Natural killer cell (primary cell): ENCODE data around the gene NIP7. TPM values are rescaled to one million over a fixed set of nuclear protein-coding genes. Genes with fewer than 3 reads are reported as not detected.

ENCODE experiments used
- ATAC-seq, 3 donors: fragments of 150-1000 bp in 2 of 3; fragments of 200-7000 bp in 1 of 3; cut with Tn5 transposase; 1 replicate in 1 of 3; 2 replicates in 2 of 3; pipeline ENCODE4 v1.10.0; 2021; ENCODE audit warnings: mild to moderate bottlenecking in 2 of 3, moderate library complexity in 2 of 3
- DNase-seq, 2 donors: peaks; one replicate each; pipeline versions ENCODE4 v3.0.0 to v3.0.0-alpha.2; 2013 to 2021; ENCODE audit warnings: mixed read lengths in 1 of 2
- H3K27ac ChIP-seq: one replicate; pipeline ENCODE4 v1.5.1; 2013; ENCODE audit warnings: mild to moderate bottlenecking, low read length
- H3K27me3 ChIP-seq: one replicate; pipeline ENCODE4 v1.6.1; 2013; ENCODE audit warnings: low read length; ENCODE audit not compliant: control insufficient read depth, insufficient read depth
- H3K36me3 ChIP-seq: one replicate; pipeline ENCODE4 v1.6.1; 2013; ENCODE audit warnings: low read length; ENCODE audit not compliant: control insufficient read depth, insufficient read depth
- H3K4me1 ChIP-seq: one replicate; pipeline ENCODE4 v1.6.1; 2013; ENCODE audit warnings: low read length; ENCODE audit not compliant: control insufficient read depth, insufficient read depth
- H3K4me3 ChIP-seq: one replicate; pipeline ENCODE4 v1.5.1; 2013; ENCODE audit warnings: low read length
- H3K9me3 ChIP-seq: one replicate; pipeline ENCODE4 v1.6.1; 2013; ENCODE audit warnings: low read length; ENCODE audit not compliant: control insufficient read depth, insufficient read depth
- H3K27ac Mint-ChIP-seq, 2 donors: one replicate each; pipeline ENCODE4 v1.8.0; 2022; ENCODE audit warnings: mild to moderate bottlenecking in 2 of 2, mixed read lengths in 2 of 2, moderate library complexity in 1 of 2
- H3K27me3 Mint-ChIP-seq, 2 donors: one replicate each; pipeline ENCODE4 v1.8.0; 2022; ENCODE audit warnings: low read depth in 2 of 2, mixed read lengths in 2 of 2
- H3K36me3 Mint-ChIP-seq: one replicate; pipeline ENCODE4 v1.8.0; 2022; ENCODE audit warnings: mixed read lengths
- H3K4me1 Mint-ChIP-seq, 2 donors: one replicate each; pipeline ENCODE4 v1.8.0; 2022; ENCODE audit warnings: mixed read lengths in 2 of 2
- H3K4me3 Mint-ChIP-seq: one replicate; pipeline ENCODE4 v1.8.0; 2022; ENCODE audit warnings: mild to moderate bottlenecking, moderate library complexity, mixed read lengths
- H3K9me3 Mint-ChIP-seq, 2 donors: one replicate each; pipeline ENCODE4 v1.8.0; 2022; ENCODE audit warnings: mixed read lengths in 2 of 2
- CTCF ChIP-seq: fragments of 200-600 bp; IDR thresholded peaks from one replicate; pipeline ENCODE4 v1.8.0; 2022; ENCODE audit warnings: antibody characterized with exemption
- WGBS: methylation state at CpG from one replicate; pipeline ENCODE4 v1.1.7; 2013; ENCODE audit warnings: missing lambda C conversion rate; ENCODE audit not compliant: insufficient coverage; 5-methylcytosine and 5-hydroxymethylcytosine counted together
- intact Hi-C: fragments of 100-400 bp; cut with micrococcal nuclease; formaldehyde crosslinking; loops from one replicate; pipeline ENCODE4 v1.14.2; 2022
- total RNA-seq, 4 donors: library from RNA; stranded (reverse); fragments of 120-200 nt in 1 of 4; gene quantifications; one replicate each; pipeline versions ENCODE4 v1.2.3 to v1.2.4, GENCODE V29; 2013 to 2022

Gene NIP7
- total RNA-seq, 3 donors from 2014 or later (not counting 1 experiment from before 2014, with no cell fraction given), result 33.7 to 41.8 (median 37.7) TPM

DNA sequence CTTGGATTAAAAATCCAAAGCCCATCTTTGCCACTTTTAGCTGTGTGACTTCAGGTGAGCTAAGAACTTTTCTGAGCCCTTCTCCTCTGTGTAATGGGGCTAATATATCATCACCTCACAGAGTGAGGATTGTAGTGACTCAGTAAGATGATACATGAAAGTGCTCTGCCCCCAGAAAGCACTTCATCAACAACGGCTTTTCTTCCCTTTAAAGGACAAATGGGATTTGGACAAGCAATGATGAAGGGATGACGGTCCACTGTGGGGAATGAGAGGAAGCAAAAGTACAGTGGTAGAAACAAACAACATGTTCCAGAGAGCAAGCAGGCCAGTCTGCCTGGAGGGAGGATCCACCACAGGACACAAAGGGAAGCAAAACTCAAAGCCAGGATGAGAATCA, 26.3 kb downstream of the NIP7 start:
- Histone ChIP-seq H3K36me3 (peaks cover 50% of the 10 kb centered on the region), H3K9me3 (no peaks in the 10 kb centered on the region), H3K4me1 (no peaks in the 10 kb centered on the region), H3K4me3 (no peak overlapping the region), H3K27me3 (no peaks in the 10 kb centered on the region), H3K27ac (no peak overlapping the region)
- WGBS, result 100% methylated on average over 2 of the region's 2 CpGs
- H3K4me3 Mint-ChIP-seq, result no peak overlapping the region
- intact Hi-C loops, result no loop called here
- no peaks in the 10 kb centered on the region for H3K9me3 Mint-ChIP-seq
- ATAC-seq, result no peak
- DNase-seq, result no peak
- H3K4me1 Mint-ChIP-seq, result peaks cover 16 to 23% of the 10 kb centered on the region in 2 donors
- no peaks in the 10 kb centered on the region for H3K27me3 Mint-ChIP-seq
- peaks cover 14% of the 10 kb centered on the region for H3K36me3 Mint-ChIP-seq
- no peak for TF ChIP-seq CTCF
- H3K27ac Mint-ChIP-seq, result no peak overlapping the region

DNA sequence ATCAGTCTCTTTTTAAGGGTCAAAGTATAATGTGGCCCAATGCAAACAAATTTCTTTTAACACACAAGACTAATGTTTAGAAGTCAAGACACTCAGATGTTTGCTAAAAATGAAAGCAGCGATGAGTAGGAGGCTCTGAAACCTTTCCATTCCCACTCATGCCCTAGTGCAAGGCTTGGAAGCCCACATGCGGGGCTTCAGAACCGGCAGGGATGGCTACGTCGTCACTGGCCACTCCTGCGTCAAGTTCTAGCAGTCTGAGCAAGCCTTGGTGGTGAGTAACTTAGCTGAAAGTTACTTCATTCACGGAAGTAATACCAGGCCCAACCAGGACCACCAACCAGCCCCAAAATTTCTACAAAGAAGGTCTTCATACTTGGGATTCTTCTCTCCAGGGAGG, 26.9 kb downstream of the NIP7 start:
- no peaks in the 10 kb centered on the region for H3K27me3 ChIP-seq
- H3K36me3 ChIP-seq, result peaks cover 54% of the 10 kb centered on the region
- ATAC-seq, result no peak

GRCh38 chr16:69367980-69368379, 28.4 kb downstream of the NIP7 start:
- no peak for TF ChIP-seq CTCF
- Histone ChIP-seq H3K9me3 (no peaks in the 10 kb centered on the region), H3K27ac (no peak overlapping the region), H3K36me3 (peaks cover 58% of the 10 kb centered on the region), H3K27me3 (no peaks in the 10 kb centered on the region), H3K4me3 (no peak overlapping the region), H3K4me1 (no peaks in the 10 kb centered on the region)
- Mint-ChIP-seq H3K4me3 (no peak overlapping the region), H3K4me1 (peaks cover 10 to 11% of the 10 kb centered on the region in 2 donors), H3K9me3 (no peaks in the 10 kb centered on the region), H3K27me3 (no peaks in the 10 kb centered on the region), H3K36me3 (peaks cover 17% of the 10 kb centered on the region), H3K27ac (no peak overlapping the region)
- DNase-seq (no peak), ATAC-seq (no peak)
- intact Hi-C loops, result no loop called here
- WGBS, result 84% methylated on average over 7 of the region's 7 CpGs

More for the DNA sequence above, 26.9 kb downstream of the NIP7 start:
- WGBS, result 93% methylated on average over 6 of the region's 7 CpGs
- H3K4me1 ChIP-seq, result no peaks in the 10 kb centered on the region
- H3K4me3 Mint-ChIP-seq, result no peak overlapping the region
- intact Hi-C loops, result no loop called here
- no peaks in the 10 kb centered on the region for H3K9me3 Mint-ChIP-seq
- no peak overlapping the region for H3K27ac ChIP-seq
- peaks cover 17% of the 10 kb centered on the region for H3K36me3 Mint-ChIP-seq
- no peak for DNase-seq
- H3K27ac Mint-ChIP-seq, result no peak overlapping the region
- H3K27me3 Mint-ChIP-seq, result no peaks in the 10 kb centered on the region
- H3K9me3 ChIP-seq, result no peaks in the 10 kb centered on the region
- no peak for TF ChIP-seq CTCF
- no peak overlapping the region for H3K4me3 ChIP-seq
- peaks cover 16 to 21% of the 10 kb centered on the region in 2 donors for H3K4me1 Mint-ChIP-seq

- H3K9me3 Mint-ChIP-seq, result no peaks in the 10 kb centered on the region
- peaks cover 10 to 11% of the 10 kb centered on the region in 2 donors for H3K4me1 Mint-ChIP-seq
- no peaks in the 10 kb centered on the region for H3K27me3 ChIP-seq
- no peaks in the 10 kb centered on the region for H3K4me1 ChIP-seq
- no peak overlapping the region for H3K27ac ChIP-seq
- no peak overlapping the region for H3K27ac Mint-ChIP-seq
- H3K36me3 ChIP-seq, result peaks cover 58% of the 10 kb centered on the region
- H3K9me3 ChIP-seq, result no peaks in the 10 kb centered on the region
- no peaks in the 10 kb centered on the region for H3K27me3 Mint-ChIP-seq
- peaks cover 17% of the 10 kb centered on the region for H3K36me3 Mint-ChIP-seq
- DNase-seq (no peak), ATAC-seq (no peak)
- no peak overlapping the region for H3K4me3 Mint-ChIP-seq
- no peak for TF ChIP-seq CTCF
- intact Hi-C loops, result no loop called here
- 99% methylated on average over 3 of the region's 4 CpGs for WGBS
- H3K4me3 ChIP-seq, result no peak overlapping the region
These were observed 29.3 kb downstream of the NIP7 start for GRCh38 chr16:69368866-69369265.
